Muscle of leg (tissue), 9 donors: ENCODE data around the gene PPTC7. TPM values are rescaled to one million over a fixed set of nuclear protein-coding genes. Genes with fewer than 3 reads are reported as not detected.

Experiments used
- polyA plus RNA-seq, 8 donors: library from polyadenylated mRNA; unstranded; fragments of 120-200 nt; gene quantifications; one replicate each; pipeline versions ENCODE4 v1.2.1 to v1.2.3, GENCODE V29; 2013; ENCODE audit warnings: inconsistent platforms in 1 of 8, low replicate concordance in 1 of 8; ENCODE audit not compliant: insufficient read length in 8 of 8, insufficient read depth in 1 of 8
- total RNA-seq: library from RNA; stranded (reverse); fragments of 120-200 nt; gene quantifications from one replicate; pipeline ENCODE4 v1.2.4, GENCODE V29; 2013

PPTC7 gene
- total and polyA plus RNA-seq, 9 donors: 3.8 to 12.1 (median 11.0) TPM

Other genes with a start within 250 kb of the PPTC7 start
- 49.6 TPM for gene ANAPC7, start 179.6 kb downstream of the PPTC7 start, total RNA-seq
- 10 to 100 TPM; 46.2 to 79.7 (median 59.0) TPM for gene ANAPC7, start 179.6 kb downstream of the PPTC7 start, polyA plus RNA-seq
- 132 TPM for gene ARPC3, start 133.0 kb downstream of the PPTC7 start, total RNA-seq
- 100 to 1,000 TPM; 118 to 156 (median 138) TPM for gene ARPC3, start 133.0 kb downstream of the PPTC7 start, polyA plus RNA-seq
- 18.0 TPM for gene GPN3, start 115.1 kb downstream of the PPTC7 start, total RNA-seq
- 10 to 100 TPM; 22.9 to 28.4 (median 23.6) TPM for gene GPN3, start 115.1 kb downstream of the PPTC7 start, polyA plus RNA-seq
- 12.2 TPM for gene FAM216A, start 114.5 kb downstream of the PPTC7 start, total RNA-seq
- gene FAM216A, start 114.5 kb downstream of the PPTC7 start, polyA plus RNA-seq: 10 to 100 TPM; 12.8 to 18.3 (median 15.1) TPM
- 71.6 TPM for gene VPS29, start 81.2 kb downstream of the PPTC7 start, total RNA-seq
- 100 to 1,000 TPM; 110 to 155 (median 119) TPM for gene VPS29, start 81.2 kb downstream of the PPTC7 start, polyA plus RNA-seq
- 3.5 TPM for gene RAD9B, start 81.0 kb downstream of the PPTC7 start, total RNA-seq
- 1 to 10 TPM; 1.8 to 3.4 (median 2.1) TPM for gene RAD9B, start 81.0 kb downstream of the PPTC7 start, polyA plus RNA-seq
- 24.9 TPM for gene TCTN1, start 30.8 kb upstream of the PPTC7 start, total RNA-seq
- 10 to 100 TPM; 19.0 to 24.4 (median 20.3) TPM for gene TCTN1, start 30.8 kb upstream of the PPTC7 start, polyA plus RNA-seq
- gene HVCN1, start 105.8 kb upstream of the PPTC7 start, total RNA-seq: 5.6 TPM
- gene HVCN1, start 105.8 kb upstream of the PPTC7 start, polyA plus RNA-seq: 1 to 10 TPM; 4.6 to 7.5 (median 5.8) TPM
- 90.5 TPM for gene PPP1CC, start 159.6 kb upstream of the PPTC7 start, total RNA-seq
- 100 to 1,000 TPM; 103 to 147 (median 121) TPM for gene PPP1CC, start 159.6 kb upstream of the PPTC7 start, polyA plus RNA-seq